GM06990 (cell line): ENCODE data around the gene HOXA13.

Experiments used
- DNase-seq: peaks from one replicate; pipeline ENCODE4 v3.0.0-alpha.2; 2011; ENCODE audit not compliant: insufficient read length; ENCODE audit errors: extremely low read depth
- H3K27me3 ChIP-seq: replicated peaks from 2 replicates; pipeline ENCODE4 v1.6.0; 2011; ENCODE audit warnings: low read length; ENCODE audit not compliant: control insufficient read depth, insufficient read depth
- H3K36me3 ChIP-seq: 2 replicates; pipeline ENCODE4 v1.5.1; 2011; ENCODE audit warnings: low read length; ENCODE audit not compliant: control insufficient read depth, insufficient read depth
- H3K4me3 ChIP-seq: replicated peaks from 2 replicates; pipeline ENCODE4 v1.5.1; 2011; ENCODE audit warnings: low read depth, mild to moderate bottlenecking, control low read depth, low read length
- CTCF ChIP-seq: IDR thresholded peaks from 2 replicates; pipeline ENCODE4 v1.5.1; 2011; ENCODE audit warnings: low read length, control low read depth, mild to moderate bottlenecking, inconsistent platforms; ENCODE audit not compliant: insufficient read depth, poor library complexity, severe bottlenecking

HOXA13 gene

GRCh38 chr7:27156916-27157701 lies 42.8 kb downstream of the HOXA13 start:
- no peak for TF ChIP-seq CTCF
- DNase-seq, result no peak
- Histone ChIP-seq H3K36me3 (no peaks in the 10 kb centered on the region), H3K27me3 (peaks cover 2% of the 10 kb centered on the region), H3K4me3 (no peak overlapping the region; the same call in 1 of the 2 replicates)

- no peak for DNase-seq
- Histone ChIP-seq H3K4me3 (peak within 1 kb of the TSS; percentile 45), H3K36me3 (no peaks in the 10 kb centered on the region), H3K27me3 (peaks cover 2% of the 10 kb centered on the region)
- no peak for TF ChIP-seq CTCF
Measured at GRCh38 chr7:27156508-27156898, 43.4 kb downstream of the HOXA13 start, which contains the start of gene HOXA7. TSS of gene HOXA7 (minus strand) at chr7:27156675. CDS start at chr7:27156545, 130 bp downstream.

- no peaks in the 10 kb centered on the region for H3K36me3 ChIP-seq
- peak overlapping the region; percentile 45 for H3K4me3 ChIP-seq
- DNase-seq, result no peak
- no peak for TF ChIP-seq CTCF
- peaks cover 2% of the 10 kb centered on the region for H3K27me3 ChIP-seq
Measured at GRCh38 chr7:27155816-27156507, 43.9 kb downstream of the HOXA13 start.

- DNase-seq, result no peak
- Histone ChIP-seq H3K4me3 (peak overlapping the region; percentile 45), H3K36me3 (no peaks in the 10 kb centered on the region), H3K27me3 (peaks cover 2% of the 10 kb centered on the region)
- no peak for TF ChIP-seq CTCF
Measured at GRCh38 chr7:27154901-27155815, 44.7 kb downstream of the HOXA13 start.

GRCh38 chr7:27154369-27154768 lies 45.5 kb downstream of the HOXA13 start:
- TF ChIP-seq CTCF, result no peak
- no peaks in the 10 kb centered on the region for H3K36me3 ChIP-seq
- no peak for DNase-seq
- H3K27me3 ChIP-seq, result peaks cover 2% of the 10 kb centered on the region
- no peak overlapping the region for H3K4me3 ChIP-seq
